IMR-90 (cell line): Measurements from ENCODE around the gene KCP. TPM values are rescaled to one million over a fixed set of nuclear protein-coding genes. Genes with fewer than 3 reads are reported as not detected.

Experiments used
- ATAC-seq: fragments of 200-7000 bp; cut with Tn5 transposase; 2 replicates; pipeline ENCODE4 v1.9.1; 2020; ENCODE audit warnings: low read depth, mild to moderate bottlenecking, moderate library complexity
- BruUV-seq: library from RNA; stranded (reverse); fragments of 400-500 nt; replicated peaks from 2 replicates; lab custom pipeline; 2021; lab: Mats Ljungman, UMichigan
- CTCF ChIA-PET: fragments of 300-600 bp; formaldehyde crosslinking; extraction: SDS; loops from one replicate; lab custom pipeline; 2021; ENCODE audit warnings: antibody characterized with exemption; lab: Yijun Ruan, JAX
- POLR2A ChIA-PET: fragments of 300-600 bp; sonication (Branson Sonifier 250); formaldehyde crosslinking; loops from one replicate; lab custom pipeline; 2022; ENCODE audit warnings: antibody characterized with exemption; ENCODE audit not compliant: unreplicated experiment; lab: Charles Lee
- DNase-seq: peaks from one replicate; pipeline ENCODE4 v3.0.0; 2013
- H2AFZ ChIP-seq: replicated peaks from 2 replicates; pipeline ENCODE3; 2013; ENCODE audit warnings: low read length, mild to moderate bottlenecking; ENCODE audit not compliant: poor library complexity
- H2AK5ac ChIP-seq: 2 replicates; pipeline ENCODE4 v1.6.1; 2013; ENCODE audit warnings: low read depth, low read length, inconsistent platforms
- H2AK9ac ChIP-seq: replicated peaks from 2 replicates; pipeline ENCODE3; 2013; ENCODE audit warnings: mild to moderate bottlenecking, low read depth, low read length, moderate library complexity; ENCODE audit not compliant: poor library complexity
- H2BK120ac ChIP-seq: 2 replicates; pipeline ENCODE4 v1.6.1; 2013; ENCODE audit warnings: low read depth, low read length, inconsistent platforms
- H2BK15ac ChIP-seq: 3 replicates; pipeline ENCODE4 v1.6.1; 2013; ENCODE audit warnings: low read depth, low read length, inconsistent platforms
- H2BK20ac ChIP-seq: 2 replicates; pipeline ENCODE4 v1.6.1; 2013; ENCODE audit warnings: low read depth, mild to moderate bottlenecking, inconsistent platforms, low read length, moderate library complexity
- H2BK5ac ChIP-seq: 2 replicates; pipeline ENCODE4 v1.6.1; 2013; ENCODE audit warnings: mild to moderate bottlenecking, low read depth, low read length, inconsistent platforms; ENCODE audit not compliant: poor library complexity, severe bottlenecking
- H3K14ac ChIP-seq: replicated peaks from 2 replicates; pipeline ENCODE4 v1.6.1; 2013; ENCODE audit warnings: low read depth, low read length, inconsistent platforms
- H3K18ac ChIP-seq: 2 replicates; pipeline ENCODE4 v1.6.1; 2013; ENCODE audit warnings: low read depth, low read length, control low read depth
- H3K23ac ChIP-seq: 2 replicates; pipeline ENCODE4 v1.6.1; 2013; ENCODE audit warnings: low read depth, low read length, inconsistent platforms
- H3K27ac ChIP-seq: 2 replicates; pipeline ENCODE4 v1.5.1; 2013; ENCODE audit warnings: mild to moderate bottlenecking, control low read depth, low read length; ENCODE audit not compliant: insufficient read depth
- H3K27me3 ChIP-seq: 2 replicates; pipeline ENCODE4 v1.6.1; 2013; ENCODE audit warnings: low read length; ENCODE audit not compliant: control insufficient read depth, insufficient read depth
- H3K36me3 ChIP-seq: 2 replicates; pipeline ENCODE4 v1.6.1; 2013; ENCODE audit warnings: low read length, mixed read lengths; ENCODE audit not compliant: control insufficient read depth, insufficient read depth
- H3K4ac ChIP-seq: 2 replicates; pipeline ENCODE4 v1.6.1; 2013; ENCODE audit warnings: low read depth, low read length, inconsistent platforms
- H3K4me1 ChIP-seq: 2 replicates; pipeline ENCODE4 v1.6.1; 2013; ENCODE audit warnings: low read length, mixed read lengths; ENCODE audit not compliant: control insufficient read depth, insufficient read depth
- H3K4me2 ChIP-seq: 2 replicates; pipeline ENCODE4 v1.6.1; 2013; ENCODE audit warnings: low read depth, mild to moderate bottlenecking, control low read depth, low read length, moderate library complexity
- H3K4me3 ChIP-seq: 2 replicates; pipeline ENCODE4 v1.5.1; 2013; ENCODE audit warnings: low read depth, mild to moderate bottlenecking, control low read depth, low read length, moderate library complexity; ENCODE audit not compliant: insufficient read depth
- H3K56ac ChIP-seq: 2 replicates; pipeline ENCODE4 v1.6.1; 2013; ENCODE audit warnings: low read length, inconsistent platforms; ENCODE audit not compliant: insufficient read depth; ENCODE audit errors: extremely low read depth
- H3K79me1 ChIP-seq, 2 experiments: 2 replicates each; pipeline ENCODE4 v1.6.1; 2013; ENCODE audit warnings: low read length in 2 of 2, inconsistent platforms in 1 of 2, low read depth in 1 of 2
- H3K9ac ChIP-seq: 2 replicates; pipeline ENCODE4 v1.6.1; 2013; ENCODE audit warnings: low read depth, low read length, control low read depth
- H3K9me1 ChIP-seq: 2 replicates; pipeline ENCODE4 v1.6.1; 2013; ENCODE audit warnings: low read length, inconsistent platforms; ENCODE audit not compliant: insufficient read depth
- H3K9me3 ChIP-seq: 2 replicates; pipeline ENCODE4 v1.6.1; 2013; ENCODE audit warnings: low read length; ENCODE audit not compliant: control insufficient read depth, insufficient read depth
- H4K20me1 ChIP-seq: 2 replicates; pipeline ENCODE4 v1.6.1; 2013; ENCODE audit warnings: low read length, inconsistent platforms; ENCODE audit not compliant: insufficient read depth
- H4K5ac ChIP-seq: 2 replicates; pipeline ENCODE4 v1.6.1; 2013; ENCODE audit warnings: mild to moderate bottlenecking, low read depth, low read length, control low read depth
- H4K8ac ChIP-seq, 2 experiments: 2 replicates each; pipeline ENCODE4 v1.6.1; 2013; ENCODE audit warnings: low read depth in 2 of 2, low read length in 2 of 2, control low read depth in 1 of 2, inconsistent platforms in 1 of 2
- H4K91ac ChIP-seq: 2 replicates; pipeline ENCODE4 v1.6.1; 2013; ENCODE audit warnings: low read depth, low read length, inconsistent platforms; ENCODE audit not compliant: insufficient read depth
- BHLHE40 ChIP-seq: fragments of 150-350 bp; IDR thresholded peaks from 2 replicates; pipeline ENCODE4 v1.6.1; 2016; ENCODE audit warnings: mild to moderate bottlenecking, low read depth, low read length
- CHD1 ChIP-seq: IDR thresholded peaks from 2 replicates; pipeline ENCODE4 v1.6.1; 2012; ENCODE audit warnings: low read depth, low read length, improper control_type of control experiment
- ELK1 ChIP-seq: fragments of 150-350 bp; IDR thresholded peaks from 2 replicates; pipeline ENCODE4 v1.6.1; 2016; ENCODE audit warnings: low read depth, mild to moderate bottlenecking, low read length, moderate library complexity, borderline replicate concordance
- FOS ChIP-seq: fragments of 150-350 bp; IDR thresholded peaks from 2 replicates; pipeline ENCODE4 v1.6.1; 2016; ENCODE audit warnings: low read depth, low read length
- MAFK ChIP-seq: IDR thresholded peaks from 2 replicates; pipeline ENCODE4 v1.6.1; 2012; ENCODE audit warnings: low read depth, low read length, improper control_type of control experiment
- MAZ ChIP-seq: IDR thresholded peaks from 2 replicates; pipeline ENCODE4 v1.6.1; 2012; ENCODE audit warnings: low read depth, mild to moderate bottlenecking, low read length, improper control_type of control experiment, moderate library complexity, borderline replicate concordance
- MXI1 ChIP-seq: IDR thresholded peaks from 2 replicates; pipeline ENCODE4 v1.6.1; 2012; ENCODE audit warnings: low read depth, mild to moderate bottlenecking, low read length, moderate library complexity, borderline replicate concordance
- POLR2A ChIP-seq: IDR thresholded peaks from 2 replicates; pipeline ENCODE4 v1.6.1; 2012; ENCODE audit warnings: mild to moderate bottlenecking, low read depth, low read length
- RAD21 ChIP-seq: IDR thresholded peaks from 2 replicates; pipeline ENCODE4 v1.6.1; 2012; ENCODE audit warnings: low read length, improper control_type of control experiment
- RCOR1 ChIP-seq: IDR thresholded peaks from 2 replicates; pipeline ENCODE4 v1.6.1; 2012; ENCODE audit warnings: mild to moderate bottlenecking, low read length, improper control_type of control experiment; ENCODE audit not compliant: insufficient replicate concordance
- RFX5 ChIP-seq: IDR thresholded peaks from 2 replicates; pipeline ENCODE4 v1.8.0; 2012; ENCODE audit warnings: low read depth, mild to moderate bottlenecking, low read length, moderate library complexity
- SMC3 ChIP-seq: fragments of 150-350 bp; IDR thresholded peaks from 2 replicates; pipeline ENCODE4 v1.6.1; 2016; ENCODE audit warnings: low read depth, mild to moderate bottlenecking, antibody characterized with exemption, low read length, moderate library complexity
- USF2 ChIP-seq: fragments of 150-350 bp; IDR thresholded peaks from 2 replicates; pipeline ENCODE4 v1.6.1; 2017; ENCODE audit warnings: mild to moderate bottlenecking, antibody characterized with exemption, low read length, low read depth
- WGBS, 2 experiments: methylation state at CpG; one replicate each; pipeline versions ENCODE4 v1.1.5 to v1.1.7; 2013; ENCODE audit warnings: missing lambda C conversion rate in 2 of 2; ENCODE audit not compliant: insufficient read length in 1 of 2; ENCODE audit errors: extremely low coverage in 2 of 2; 5-methylcytosine and 5-hydroxymethylcytosine counted together
- dilution Hi-C: fragments of 300-500 bp; cut with HindIII; formaldehyde crosslinking; loops from one replicate; pipeline ENCODE4 v1.14.3; 2018; ENCODE audit warnings: low sequenced_read_pairs; ENCODE audit not compliant: unreplicated experiment
- in situ Hi-C: fragments of 300-500 bp; cut with MboI; formaldehyde crosslinking; loops from 3 replicates; pipeline ENCODE4 v1.14.3; 2019; ENCODE audit warnings: low sequenced_read_pairs, inconsistent platforms, mixed read lengths
- intact Hi-C: fragments of 100-400 bp; cut with micrococcal nuclease; formaldehyde crosslinking; loops from 2 replicates; pipeline ENCODE4 v1.10.0; 2022
- polyA plus RNA-seq, 3 experiments: library from polyadenylated mRNA; depleted of rRNA; stranded (reverse); fragments of >200 nt; gene quantifications; 2 replicates each; pipeline ENCODE4 v1.2.3, GENCODE V29; 2012; ENCODE audit warnings: low replicate concordance in 1 of 3
- total RNA-seq: library from RNA; depleted of rRNA; stranded (reverse); fragments of >200 nt; gene quantifications from 2 replicates; pipeline ENCODE4 v1.2.3, GENCODE V29; 2012

The KCP gene
- total and polyA plus RNA-seq, 2 of the 4 experiments (the other 2 are of a cell fraction) = 0.03 TPM; not detected in 1

- TF ChIP-seq RCOR1 = no peak
Measured at GRCh38 chr7:128904381-128905197, 5.9 kb downstream of the KCP start (continued).

GRCh38 chr7:128903621-128904361 lies 6.7 kb downstream of the KCP start:
- H3K23ac ChIP-seq = no peak overlapping the region
- H2BK20ac ChIP-seq = no peak overlapping the region
- H3K4me2 ChIP-seq = no peak overlapping the region
- in situ Hi-C loops (loop anchor here (5.0 kb wide), 1 partner anchor 189 kb away; no protein-coding TSS in a partner anchor), dilution Hi-C loops (no loop called here), intact Hi-C loops (loop anchor here (1.0 kb wide), 1 partner anchor 188 kb away; no protein-coding TSS in a partner anchor)
- H2AK9ac ChIP-seq = no peak overlapping the region
- H3K27me3 ChIP-seq = peaks cover 26% of the 10 kb centered on the region
- 72% methylated on average over 7 of the region's 14 CpGs; no CpG with 5 or more reads in 1 of the 2 experiments for WGBS, 2 experiments
- ChIA-PET POLR2A (no interaction called here), CTCF (interaction anchor here (1.0 kb wide), 1 partner anchor 188 kb away, joined by 3 read pairs; no protein-coding TSS in a partner anchor)
- H2BK5ac ChIP-seq = no peak overlapping the region
- H3K9ac ChIP-seq = no peak overlapping the region
- H3K4me1 ChIP-seq = no peaks in the 10 kb centered on the region
- no peak overlapping the region for H3K4ac ChIP-seq
- no peak overlapping the region for H2BK120ac ChIP-seq
- H3K56ac ChIP-seq = no peak overlapping the region
- DNase-seq (no peak), ATAC-seq (no peak)
- H3K9me3 ChIP-seq = peaks cover 2% of the 10 kb centered on the region; the same call in 1 of the 2 replicates
- no peak overlapping the region for H2BK15ac ChIP-seq
- no peak overlapping the region for H3K27ac ChIP-seq
- no peak overlapping the region for H2AFZ ChIP-seq
- no peaks in the 10 kb centered on the region for H3K79me1 ChIP-seq
- H2AK5ac ChIP-seq = no peak overlapping the region
- H3K4me3 ChIP-seq = no peak overlapping the region
- BruUV-seq = no TSS peak
- no peak overlapping the region for H4K91ac ChIP-seq
- H3K9me1 ChIP-seq = no peaks in the 10 kb centered on the region
- H4K20me1 ChIP-seq = no peaks in the 10 kb centered on the region
- H3K18ac ChIP-seq = no peak overlapping the region
- no peaks in the 10 kb centered on the region for H3K36me3 ChIP-seq
- H3K14ac ChIP-seq = no peak overlapping the region
- H4K5ac ChIP-seq = no peak overlapping the region
- H4K8ac ChIP-seq = no peak overlapping the region
- TF ChIP-seq CHD1 (no peak), RAD21 (no peak), MAZ (no peak), POLR2A (no peak), RCOR1 (no peak), BHLHE40 (no peak), USF2 (no peak), FOS (no peak), MXI1 (no peak), RFX5 (no peak), MAFK (no peak), ELK1 (no peak), SMC3 (no peak)
